HFFc6 (cell line): ENCODE results near the gene TAF3. TPM values are rescaled to one million over a fixed set of nuclear protein-coding genes. Genes with fewer than 3 reads are reported as not detected.

Experiments used
- DNase-seq: peaks from one replicate; pipeline ENCODE4 v3.0.0-alpha.2; 2018
- H3K27ac Mint-ChIP-seq: 2 replicates; pipeline ENCODE4 v1.8.0; 2020; ENCODE audit warnings: mild to moderate bottlenecking, mixed read lengths
- H3K27me3 Mint-ChIP-seq: 2 replicates; pipeline ENCODE4 v1.8.0; 2021; ENCODE audit warnings: mild to moderate bottlenecking, moderate library complexity, mixed read lengths; ENCODE audit not compliant: insufficient read depth
- H3K36me3 Mint-ChIP-seq: 2 replicates; pipeline ENCODE4 v1.8.0; 2021; ENCODE audit warnings: low read depth, mixed read lengths
- H3K4me1 Mint-ChIP-seq: 2 replicates; pipeline ENCODE4 v1.8.0; 2020; ENCODE audit warnings: low read depth, mixed read lengths
- H3K4me3 Mint-ChIP-seq: 2 replicates; pipeline ENCODE4 v1.8.0; 2020; ENCODE audit warnings: mild to moderate bottlenecking, moderate library complexity, mixed read lengths
- H3K9me3 Mint-ChIP-seq: 2 replicates; pipeline ENCODE4 v1.8.0; 2020; ENCODE audit warnings: mild to moderate bottlenecking, mixed read lengths
- total RNA-seq, 6 experiments: library from RNA; stranded (reverse); fragmentation: NEBNext Ultra II Directional; extraction: Animal tissue kit (Norgen Biotek cat#: 25700); gene quantifications; 2 replicates in 1 of 6; 3 replicates in 5 of 6; pipeline ENCODE4 v1.2.3, GENCODE V29; 2021
- TF ChIP-seq, protein P1 (sequence below): fragments of 200-600 bp; sonication (generic); IDR thresholded peaks from 2 replicates; pipeline ENCODE4 v1.5.0; 2021; ENCODE audit warnings: antibody characterized with exemption, mild to moderate bottlenecking

TAF3 gene
- total RNA-seq, 6 experiments from 2014 or later: 8.1 to 11.3 (median 9.7) TPM

GRCh38 chr10:8037199-8037801 is 219.0 kb downstream of the TAF3 start:
- no peak overlapping the region for H3K4me3 Mint-ChIP-seq
- H3K36me3 Mint-ChIP-seq: no peaks in the 10 kb centered on the region; the same call in 1 of the 2 replicates
- H3K4me1 Mint-ChIP-seq: peaks cover under 1% of the 10 kb centered on the region; the same call in 1 of the 2 replicates
- TF ChIP-seq, protein P1, sequence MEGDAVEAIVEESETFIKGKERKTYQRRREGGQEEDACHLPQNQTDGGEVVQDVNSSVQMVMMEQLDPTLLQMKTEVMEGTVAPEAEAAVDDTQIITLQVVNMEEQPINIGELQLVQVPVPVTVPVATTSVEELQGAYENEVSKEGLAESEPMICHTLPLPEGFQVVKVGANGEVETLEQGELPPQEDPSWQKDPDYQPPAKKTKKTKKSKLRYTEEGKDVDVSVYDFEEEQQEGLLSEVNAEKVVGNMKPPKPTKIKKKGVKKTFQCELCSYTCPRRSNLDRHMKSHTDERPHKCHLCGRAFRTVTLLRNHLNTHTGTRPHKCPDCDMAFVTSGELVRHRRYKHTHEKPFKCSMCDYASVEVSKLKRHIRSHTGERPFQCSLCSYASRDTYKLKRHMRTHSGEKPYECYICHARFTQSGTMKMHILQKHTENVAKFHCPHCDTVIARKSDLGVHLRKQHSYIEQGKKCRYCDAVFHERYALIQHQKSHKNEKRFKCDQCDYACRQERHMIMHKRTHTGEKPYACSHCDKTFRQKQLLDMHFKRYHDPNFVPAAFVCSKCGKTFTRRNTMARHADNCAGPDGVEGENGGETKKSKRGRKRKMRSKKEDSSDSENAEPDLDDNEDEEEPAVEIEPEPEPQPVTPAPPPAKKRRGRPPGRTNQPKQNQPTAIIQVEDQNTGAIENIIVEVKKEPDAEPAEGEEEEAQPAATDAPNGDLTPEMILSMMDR: no peak
- DNase-seq: no peak
- H3K9me3 Mint-ChIP-seq: no peaks in the 10 kb centered on the region
- H3K27me3 Mint-ChIP-seq: peaks cover 68% of the 10 kb centered on the region
- H3K27ac Mint-ChIP-seq: no peak overlapping the region

GRCh38 chr10:8037941-8038894 is 219.9 kb downstream of the TAF3 start:
- Mint-ChIP-seq H3K9me3 (no peaks in the 10 kb centered on the region), H3K27ac (no peak overlapping the region), H3K4me1 (peaks cover 6% of the 10 kb centered on the region; the same call in 1 of the 2 replicates), H3K27me3 (peaks cover 77% of the 10 kb centered on the region), H3K36me3 (no peaks in the 10 kb centered on the region; the same call in 1 of the 2 replicates), H3K4me3 (no peak overlapping the region)
- DNase-seq: no peak
- TF ChIP-seq, protein P1: no peak

DNA sequence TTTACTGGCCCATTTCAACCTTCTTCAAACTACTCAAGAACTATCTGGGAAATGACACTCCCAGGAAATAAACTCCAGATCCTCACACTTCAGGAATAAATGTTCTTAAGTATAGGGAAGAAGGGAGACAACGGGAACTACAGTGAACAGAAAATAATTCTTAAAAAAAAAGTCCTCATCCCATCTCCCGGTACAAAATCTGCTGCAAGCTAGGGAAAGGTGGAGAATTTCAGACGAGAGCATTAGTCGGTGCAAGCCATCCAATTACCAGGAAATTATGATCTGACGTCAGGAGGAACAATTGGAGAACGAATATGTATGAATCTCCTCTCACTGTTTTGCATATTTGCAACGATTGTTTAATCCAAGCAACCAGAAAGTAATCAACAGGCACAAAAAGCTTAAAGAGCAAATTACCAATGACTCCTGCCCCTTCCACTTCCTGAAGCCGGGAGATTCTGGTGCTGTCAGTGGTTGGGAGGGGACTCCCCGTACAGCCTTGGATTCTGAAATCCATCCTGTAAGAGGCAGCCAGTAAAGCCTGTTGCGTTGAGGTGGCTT is 221.1 kb downstream of the TAF3 start:
- Mint-ChIP-seq H3K4me1 (peaks cover 13% of the 10 kb centered on the region), H3K9me3 (no peaks in the 10 kb centered on the region), H3K27me3 (peaks cover 78% of the 10 kb centered on the region), H3K36me3 (peaks cover 5% of the 10 kb centered on the region; the same call in 1 of the 2 replicates), H3K27ac (no peak overlapping the region), H3K4me3 (no peak overlapping the region)
- TF ChIP-seq, protein P1: no peak
- DNase-seq: no peak

GRCh38 chr10:8040651-8041050 is 222.3 kb downstream of the TAF3 start:
- Mint-ChIP-seq H3K27me3 (peaks cover 79% of the 10 kb centered on the region), H3K4me1 (peaks cover 26% of the 10 kb centered on the region), H3K36me3 (peaks cover 5% of the 10 kb centered on the region; the same call in 1 of the 2 replicates), H3K4me3 (no peak overlapping the region), H3K27ac (no peak overlapping the region), H3K9me3 (no peaks in the 10 kb centered on the region)
- TF ChIP-seq, protein P1: no peak
- no peak for DNase-seq

DNA sequence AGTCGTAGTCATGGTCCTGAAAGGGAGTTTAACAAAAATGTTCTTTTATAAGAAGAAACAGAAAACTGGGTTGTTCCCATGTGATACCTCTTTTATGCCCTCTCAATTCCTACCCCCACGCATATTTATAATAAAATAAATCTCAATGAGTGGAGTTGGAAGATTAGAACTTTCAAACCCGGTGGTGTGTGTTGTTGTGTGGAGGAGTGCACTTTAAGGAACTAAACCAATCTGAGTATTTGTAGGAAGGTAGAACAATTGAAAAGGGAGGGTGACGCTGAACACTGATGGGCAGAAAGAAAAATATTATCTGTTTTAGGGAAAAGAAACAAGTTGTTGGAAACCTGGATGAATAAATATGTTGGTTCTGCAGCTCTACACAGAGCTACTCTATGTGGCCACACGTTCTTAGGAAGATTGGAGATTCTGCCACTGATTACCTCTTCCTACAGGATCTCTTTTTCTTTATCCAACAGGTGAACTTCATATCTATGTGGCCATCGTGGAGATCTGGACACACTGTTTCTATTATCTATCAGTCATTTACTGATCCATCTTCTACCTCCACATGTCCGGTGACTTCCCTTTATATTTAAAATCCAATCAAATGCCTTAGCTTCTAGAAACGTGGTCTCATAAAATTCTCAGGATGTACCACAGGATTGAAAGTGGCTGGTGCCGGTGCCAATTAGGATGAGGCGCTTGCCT is 223.1 kb downstream of the TAF3 start:
- H3K9me3 Mint-ChIP-seq: no peaks in the 10 kb centered on the region
- H3K27me3 Mint-ChIP-seq: peaks cover 83% of the 10 kb centered on the region
- peaks cover 27% of the 10 kb centered on the region for H3K4me1 Mint-ChIP-seq
- DNase-seq: no peak
- H3K36me3 Mint-ChIP-seq: peaks cover 5% of the 10 kb centered on the region; the same call in 1 of the 2 replicates
- H3K4me3 Mint-ChIP-seq: no peak overlapping the region
- TF ChIP-seq, protein P1: no peak
- H3K27ac Mint-ChIP-seq: no peak overlapping the region
